Skeletal muscle tissue (tissue), 4 donors: Measurements from ENCODE around the gene TSPEAR. TPM values are rescaled to one million over a fixed set of nuclear protein-coding genes. Genes with fewer than 3 reads are reported as not detected.

Experiments
- H3K27ac ChIP-seq: one replicate; pipeline ENCODE4 v1.7.0; 2013; ENCODE audit warnings: mild to moderate bottlenecking, low read depth, low read length, inconsistent platforms
- H3K27me3 ChIP-seq, 3 donors: one replicate each; pipeline ENCODE4 v1.7.0; 2013; ENCODE audit warnings: low read length in 3 of 3; ENCODE audit not compliant: control insufficient read depth in 3 of 3, insufficient read depth in 3 of 3
- H3K36me3 ChIP-seq, 3 donors: one replicate each; pipeline ENCODE4 v1.7.0; 2013; ENCODE audit warnings: low read length in 3 of 3; ENCODE audit not compliant: control insufficient read depth in 3 of 3, insufficient read depth in 3 of 3
- H3K4me1 ChIP-seq, 3 donors: one replicate each; pipeline ENCODE4 v1.7.0; 2013; ENCODE audit warnings: low read length in 3 of 3, mild to moderate bottlenecking in 3 of 3; ENCODE audit not compliant: control insufficient read depth in 3 of 3, insufficient read depth in 3 of 3
- H3K4me3 ChIP-seq, 3 donors: one replicate each; pipeline ENCODE4 v1.7.0; 2013; ENCODE audit warnings: low read length in 3 of 3
- H3K9ac ChIP-seq, 3 donors: one replicate each; pipeline ENCODE4 v1.7.0; 2013; ENCODE audit warnings: low read length in 3 of 3, mild to moderate bottlenecking in 3 of 3, moderate library complexity in 2 of 3, low read depth in 1 of 3
- H3K9me3 ChIP-seq, 3 donors: one replicate each; pipeline ENCODE4 v1.7.0; 2013; ENCODE audit warnings: low read length in 3 of 3; ENCODE audit not compliant: control insufficient read depth in 3 of 3
- total RNA-seq: library from RNA; depleted of rRNA; stranded (reverse); fragments of >200 nt; gene quantifications from one replicate; pipeline ENCODE4 v1.2.3, GENCODE V29; 2014
- donor health status: Osteomylitis.

The TSPEAR gene
- total RNA-seq, 1 donor from 2014 or later: not detected

GRCh38 chr21:44523567-44524413, 187.6 kb downstream of the TSPEAR start:
- no peak overlapping the region for H3K4me3 ChIP-seq
- no peak overlapping the region for H3K27ac ChIP-seq
- H3K36me3 ChIP-seq: no peaks in the 10 kb centered on the region
- peaks cover 12 to 42% (median 40%) of the 10 kb centered on the region in 3 donors for H3K27me3 ChIP-seq
- H3K9me3 ChIP-seq: no peaks in the 10 kb centered on the region
- H3K9ac ChIP-seq: no peak overlapping the region
- H3K4me1 ChIP-seq: no peaks in the 10 kb centered on the region

GRCh38 chr21:44522753-44523204, 188.6 kb downstream of the TSPEAR start:
- Histone ChIP-seq H3K27ac (no peak overlapping the region), H3K36me3 (no peaks in the 10 kb centered on the region), H3K4me1 (no peaks in the 10 kb centered on the region), H3K27me3 (peaks cover 10 to 38% (median 32%) of the 10 kb centered on the region in 3 donors), H3K9me3 (no peaks in the 10 kb centered on the region), H3K4me3 (no peak overlapping the region), H3K9ac (no peak overlapping the region)

- H3K27me3 ChIP-seq: peaks cover 10 to 41% (median 31%) of the 10 kb centered on the region in 3 donors
- H3K4me1 ChIP-seq: no peaks in the 10 kb centered on the region
- peaks cover 0 to 3% (median 1%) of the 10 kb centered on the region in 3 donors for H3K9me3 ChIP-seq
- no peak overlapping the region for H3K9ac ChIP-seq
- H3K36me3 ChIP-seq: no peaks in the 10 kb centered on the region
- no peak overlapping the region for H3K4me3 ChIP-seq
- no peak overlapping the region for H3K27ac ChIP-seq
Observed at GRCh38 chr21:44521928-44522752, 189.2 kb downstream of the TSPEAR start.

- no peaks in the 10 kb centered on the region for H3K4me1 ChIP-seq
- H3K27me3 ChIP-seq: peaks cover 10 to 42% (median 28%) of the 10 kb centered on the region in 3 donors
- no peak overlapping the region for H3K4me3 ChIP-seq
- no peak overlapping the region for H3K9ac ChIP-seq
- H3K27ac ChIP-seq: no peak overlapping the region
- H3K9me3 ChIP-seq: peaks cover 0 to 3% (median 3%) of the 10 kb centered on the region in 3 donors
- H3K36me3 ChIP-seq: no peaks in the 10 kb centered on the region
Observed at GRCh38 chr21:44521301-44521927, 190.0 kb downstream of the TSPEAR start.

- H3K36me3 ChIP-seq: no peaks in the 10 kb centered on the region
- peaks cover 0 to 3% (median 3%) of the 10 kb centered on the region in 3 donors for H3K9me3 ChIP-seq
- no peak overlapping the region for H3K4me3 ChIP-seq
- peaks cover 10 to 42% (median 29%) of the 10 kb centered on the region in 3 donors for H3K27me3 ChIP-seq
- H3K4me1 ChIP-seq: no peaks in the 10 kb centered on the region
- H3K27ac ChIP-seq: no peak overlapping the region
- H3K9ac ChIP-seq: no peak overlapping the region
Observed at GRCh38 chr21:44520326-44521300, 190.8 kb downstream of the TSPEAR start.

- Histone ChIP-seq H3K4me3 (no peak overlapping the region), H3K9ac (no peak overlapping the region), H3K36me3 (no peaks in the 10 kb centered on the region), H3K27me3 (peaks cover 10 to 42% (median 31%) of the 10 kb centered on the region in 3 donors), H3K27ac (no peak overlapping the region), H3K9me3 (peaks cover 0 to 3% (median 3%) of the 10 kb centered on the region in 3 donors), H3K4me1 (no peaks in the 10 kb centered on the region)
Observed at GRCh38 chr21:44519346-44520325, 191.7 kb downstream of the TSPEAR start.

- Histone ChIP-seq H3K36me3 (no peaks in the 10 kb centered on the region), H3K27me3 (peaks cover 10 to 45% (median 33%) of the 10 kb centered on the region in 3 donors), H3K27ac (no peak overlapping the region), H3K9me3 (peaks cover 0 to 3% (median 3%) of the 10 kb centered on the region in 3 donors), H3K9ac (no peak overlapping the region), H3K4me1 (no peaks in the 10 kb centered on the region), H3K4me3 (no peak overlapping the region)
Observed at GRCh38 chr21:44518686-44519085, 192.7 kb downstream of the TSPEAR start.

GRCh38 chr21:44517175-44517899, 194.0 kb downstream of the TSPEAR start:
- peaks cover 10 to 49% (median 42%) of the 10 kb centered on the region in 3 donors for H3K27me3 ChIP-seq
- H3K4me1 ChIP-seq: no peaks in the 10 kb centered on the region
- peaks cover 0 to 3% (median 3%) of the 10 kb centered on the region in 3 donors for H3K9me3 ChIP-seq
- no peak overlapping the region for H3K27ac ChIP-seq
- H3K36me3 ChIP-seq: no peaks in the 10 kb centered on the region
- H3K4me3 ChIP-seq: no peak overlapping the region
- no peak overlapping the region for H3K9ac ChIP-seq
